ENCODE results near the gene CCDC185. TPM values are rescaled to one million over a fixed set of nuclear protein-coding genes. Genes with fewer than 3 reads are reported as not detected.

Gene CCDC185
- total RNA-seq, 3 donors from 2014 or later, result not detected

DNA sequence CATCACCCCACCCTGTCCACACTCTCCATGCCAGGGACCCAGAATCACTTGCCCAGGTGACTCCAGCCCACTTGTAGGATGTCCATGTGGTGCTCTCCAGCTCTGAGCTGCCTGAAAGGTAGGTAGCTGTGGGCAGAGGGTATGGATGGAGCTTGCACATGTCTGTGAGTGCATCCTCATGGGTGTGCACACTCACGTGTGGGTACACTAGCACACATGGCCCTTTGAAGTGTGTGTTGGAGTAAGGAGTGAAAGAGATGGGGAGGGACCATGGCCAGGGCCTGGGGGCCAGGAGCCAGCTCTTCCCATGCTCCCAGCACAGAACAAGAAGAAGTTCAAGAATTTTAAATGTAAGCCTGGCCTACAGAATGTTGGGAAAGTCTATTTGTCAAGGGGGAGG is 50.2 kb downstream of the CCDC185 start:
- Histone ChIP-seq H3K9me3 (no peaks in the 10 kb centered on the region), H3K4me3 (no peak overlapping the region)
- no peak for ATAC-seq

DNA sequence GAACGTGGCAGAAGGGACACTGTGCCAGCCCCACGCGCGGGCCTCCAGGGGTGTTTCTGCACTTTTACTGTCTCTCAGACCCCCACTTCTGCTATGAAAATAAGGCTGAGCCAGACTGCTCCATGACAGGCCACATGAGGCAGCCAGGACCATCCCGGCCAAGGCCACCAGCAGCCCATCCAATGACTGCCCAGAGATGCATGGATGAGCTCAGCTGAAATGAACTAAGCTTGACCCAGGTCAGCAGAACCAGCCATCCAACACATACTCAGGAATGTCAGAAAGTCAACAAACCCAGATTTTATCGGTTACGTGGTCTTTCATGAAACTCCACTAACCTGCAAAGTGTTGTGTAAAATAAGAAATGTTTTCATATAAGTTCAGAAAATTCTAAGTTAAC is 51.2 kb downstream of the CCDC185 start:
- no peaks in the 10 kb centered on the region for H3K36me3 ChIP-seq (ENCODE audit: low read depth)
- H3K4me3 ChIP-seq, result no peak overlapping the region
- H3K9me3 ChIP-seq, result no peaks in the 10 kb centered on the region
- DNase-seq (no peak), ATAC-seq (no peak)
- H3K4me1 ChIP-seq (ENCODE audit: low read depth), result no peaks in the 10 kb centered on the region
- TF ChIP-seq CTCF (IDR thresholded peaks at IDR 0.05), result no peak
- intact Hi-C loops (cut with DNase I, micrococcal nuclease), result no loop called here

More for the DNA sequence above, 50.2 kb downstream of the CCDC185 start:
- intact Hi-C loops (cut with DNase I, micrococcal nuclease), result no loop called here
- no peak for DNase-seq
- H3K36me3 ChIP-seq (ENCODE audit: low read depth), result no peaks in the 10 kb centered on the region
- no peaks in the 10 kb centered on the region for H3K4me1 ChIP-seq (ENCODE audit: low read depth)
- no peak for TF ChIP-seq CTCF (IDR thresholded peaks at IDR 0.05)

Other genes with a start within 250 kb of the CCDC185 start
- under 1 TPM; 0.43 to 0.79 (median 0.77) TPM for gene SUSD4, start 29.2 kb upstream of the CCDC185 start, total RNA-seq

Data from mucosa of descending colon (tissue), 3 donors.